K562 (cell line): ENCODE results near the gene GLI1. TPM values are rescaled to one million over a fixed set of nuclear protein-coding genes. Genes with fewer than 3 reads are reported as not detected.

Experiments
- ZNF280B ChIP-seq: fragments of 250-450 bp; sonication (Bioruptor Pico); IDR thresholded peaks from 2 replicates; pipeline ENCODE4 v1.5.1; 2021; ENCODE audit warnings: mild to moderate bottlenecking
- ZNF318 ChIP-seq, 2 experiments: fragments of 450-650 bp; IDR thresholded peaks; 2 replicates each; pipeline ENCODE4 v1.6.1; 2016; ENCODE audit warnings: mild to moderate bottlenecking in 2 of 2, borderline replicate concordance in 1 of 2, low read depth in 1 of 2, moderate library complexity in 1 of 2
- polyA plus RNA-seq, 8 experiments: library from polyadenylated mRNA; depleted of rRNA in 4 of 8; stranded (reverse) in 5 of 8; unstranded in 3 of 8; fragments of >200 nt; fragmentation: Nextera tagmentation in 2 of 8; fragmentation: Illumina TruSeq in 1 of 8; extraction: Ambion mirVana in 2 of 8; extraction: Trizol in 1 of 8; gene quantifications; 2 replicates each; pipeline versions ENCODE4 v1.2.1 to v1.2.3, GENCODE V29; 2011 to 2014; ENCODE audit warnings: inconsistent platforms in 1 of 8, missing spikeins in 1 of 8
- total RNA-seq, 7 experiments: library from RNA; depleted of rRNA in 6 of 7; stranded (reverse); fragments of >200 nt in 6 of 7; fragmentation: Illumina TruSeq in 2 of 7; extraction: Trizol in 2 of 7; gene quantifications; 2 replicates each; pipeline versions ENCODE4 v1.2.1 to v1.2.3, GENCODE V29; 2011 to 2021; ENCODE audit warnings: low replicate concordance in 1 of 7

Gene GLI1
- total and polyA plus RNA-seq, 9 of the 15 experiments (the other 6 are each of a cell fraction or from before 2014, with no cell fraction given): 0.24 to 3.7 (median 0.61) TPM

- TF ChIP-seq ZNF318 (IDR thresholded peaks at IDR 0.05; ENCODE audit: borderline replicate concordance in 1 of 2, low read depth in 1 of 2): no peak
- no peak for TF ChIP-seq ZNF280B (CRISPR knock-in tag)
Observed at GRCh38 chr12:57446292-57446960, 13.2 kb upstream of the GLI1 start (continued).
